ENCODE measurements around the gene STUB1. TPM values are rescaled to one million over a fixed set of nuclear protein-coding genes. Genes with fewer than 3 reads are reported as not detected.

STUB1 gene
- total and polyA plus RNA-seq, 4 donors, result 32.4 to 74.4 (median 50.2) TPM

DNA sequence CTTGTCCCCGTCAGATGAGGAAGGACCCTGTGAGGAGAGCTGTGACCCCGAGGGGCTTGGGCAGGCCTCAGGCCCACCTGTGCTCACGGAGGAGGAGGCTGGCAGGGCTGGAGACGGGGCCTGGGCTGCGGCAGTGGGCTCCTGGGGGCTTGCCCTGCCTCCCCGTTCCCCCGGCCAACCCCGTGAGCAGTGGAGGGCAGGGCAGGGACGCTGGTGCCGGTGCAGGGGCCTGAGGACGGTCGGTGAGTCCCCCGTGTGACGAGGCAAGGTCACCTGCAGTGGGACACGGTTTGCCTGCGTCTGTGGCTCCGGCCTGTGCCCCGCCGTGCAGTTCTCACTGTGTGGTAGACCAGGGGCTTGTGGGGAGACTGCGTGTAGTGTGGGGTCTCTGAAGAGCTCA is 20.6 kb upstream of the STUB1 start:
- Histone ChIP-seq H3K4me3 (ENCODE audit: low read depth in 1 of 3, low read length in 3 of 3) (no peak overlapping the region), H3K9ac (ENCODE audit: low read depth in 1 of 2, low read length in 2 of 2) (no peak overlapping the region), H3K9me3 (ENCODE audit: control insufficient read depth in 4 of 4, low read length in 3 of 4) (no peaks in the 10 kb centered on the region), H3K36me3 (ENCODE audit: control insufficient read depth in 4 of 4, insufficient read depth in 3 of 4, low read depth in 1 of 4, low read length in 3 of 4) (peaks cover 0 to 6% (median 1%) of the 10 kb centered on the region in 4 donors), H3K27ac (ENCODE audit: low read depth in 1 of 2, low read length in 2 of 2) (no peak overlapping the region), H3K27me3 (ENCODE audit: control insufficient read depth in 4 of 4, insufficient read depth in 4 of 4, low read length in 3 of 4) (no peaks in the 10 kb centered on the region), H3K4me1 (ENCODE audit: control insufficient read depth in 4 of 4, insufficient read depth in 4 of 4, low read length in 3 of 4) (peaks cover 10 to 22% (median 15%) of the 10 kb centered on the region in 4 donors)
- TF ChIP-seq RXRA (IDR thresholded peaks at IDR 0.05), result no peak
- no peak for TF ChIP-seq EGR1 (IDR thresholded peaks at IDR 0.05; ENCODE audit: low read depth in 2 of 2)
- TF ChIP-seq, protein P1, sequence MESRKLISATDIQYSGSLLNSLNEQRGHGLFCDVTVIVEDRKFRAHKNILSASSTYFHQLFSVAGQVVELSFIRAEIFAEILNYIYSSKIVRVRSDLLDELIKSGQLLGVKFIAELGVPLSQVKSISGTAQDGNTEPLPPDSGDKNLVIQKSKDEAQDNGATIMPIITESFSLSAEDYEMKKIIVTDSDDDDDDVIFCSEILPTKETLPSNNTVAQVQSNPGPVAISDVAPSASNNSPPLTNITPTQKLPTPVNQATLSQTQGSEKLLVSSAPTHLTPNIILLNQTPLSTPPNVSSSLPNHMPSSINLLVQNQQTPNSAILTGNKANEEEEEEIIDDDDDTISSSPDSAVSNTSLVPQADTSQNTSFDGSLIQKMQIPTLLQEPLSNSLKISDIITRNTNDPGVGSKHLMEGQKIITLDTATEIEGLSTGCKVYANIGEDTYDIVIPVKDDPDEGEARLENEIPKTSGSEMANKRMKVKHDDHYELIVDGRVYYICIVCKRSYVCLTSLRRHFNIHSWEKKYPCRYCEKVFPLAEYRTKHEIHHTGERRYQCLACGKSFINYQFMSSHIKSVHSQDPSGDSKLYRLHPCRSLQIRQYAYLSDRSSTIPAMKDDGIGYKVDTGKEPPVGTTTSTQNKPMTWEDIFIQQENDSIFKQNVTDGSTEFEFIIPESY (IDR thresholded peaks at IDR 0.05), result no peak
- TF ChIP-seq, protein P2, sequence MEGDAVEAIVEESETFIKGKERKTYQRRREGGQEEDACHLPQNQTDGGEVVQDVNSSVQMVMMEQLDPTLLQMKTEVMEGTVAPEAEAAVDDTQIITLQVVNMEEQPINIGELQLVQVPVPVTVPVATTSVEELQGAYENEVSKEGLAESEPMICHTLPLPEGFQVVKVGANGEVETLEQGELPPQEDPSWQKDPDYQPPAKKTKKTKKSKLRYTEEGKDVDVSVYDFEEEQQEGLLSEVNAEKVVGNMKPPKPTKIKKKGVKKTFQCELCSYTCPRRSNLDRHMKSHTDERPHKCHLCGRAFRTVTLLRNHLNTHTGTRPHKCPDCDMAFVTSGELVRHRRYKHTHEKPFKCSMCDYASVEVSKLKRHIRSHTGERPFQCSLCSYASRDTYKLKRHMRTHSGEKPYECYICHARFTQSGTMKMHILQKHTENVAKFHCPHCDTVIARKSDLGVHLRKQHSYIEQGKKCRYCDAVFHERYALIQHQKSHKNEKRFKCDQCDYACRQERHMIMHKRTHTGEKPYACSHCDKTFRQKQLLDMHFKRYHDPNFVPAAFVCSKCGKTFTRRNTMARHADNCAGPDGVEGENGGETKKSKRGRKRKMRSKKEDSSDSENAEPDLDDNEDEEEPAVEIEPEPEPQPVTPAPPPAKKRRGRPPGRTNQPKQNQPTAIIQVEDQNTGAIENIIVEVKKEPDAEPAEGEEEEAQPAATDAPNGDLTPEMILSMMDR (IDR thresholded peaks at IDR 0.05; ENCODE audit: low read depth, low read length, missing input control), result no peak
- no peak for TF ChIP-seq FOXA2 (IDR thresholded peaks at IDR 0.05)
- no peak for TF ChIP-seq NR2F2 (IDR thresholded peaks at IDR 0.05)
- TF ChIP-seq FOXA1 (IDR thresholded peaks at IDR 0.05), result no peak
- TF ChIP-seq, protein P3, sequence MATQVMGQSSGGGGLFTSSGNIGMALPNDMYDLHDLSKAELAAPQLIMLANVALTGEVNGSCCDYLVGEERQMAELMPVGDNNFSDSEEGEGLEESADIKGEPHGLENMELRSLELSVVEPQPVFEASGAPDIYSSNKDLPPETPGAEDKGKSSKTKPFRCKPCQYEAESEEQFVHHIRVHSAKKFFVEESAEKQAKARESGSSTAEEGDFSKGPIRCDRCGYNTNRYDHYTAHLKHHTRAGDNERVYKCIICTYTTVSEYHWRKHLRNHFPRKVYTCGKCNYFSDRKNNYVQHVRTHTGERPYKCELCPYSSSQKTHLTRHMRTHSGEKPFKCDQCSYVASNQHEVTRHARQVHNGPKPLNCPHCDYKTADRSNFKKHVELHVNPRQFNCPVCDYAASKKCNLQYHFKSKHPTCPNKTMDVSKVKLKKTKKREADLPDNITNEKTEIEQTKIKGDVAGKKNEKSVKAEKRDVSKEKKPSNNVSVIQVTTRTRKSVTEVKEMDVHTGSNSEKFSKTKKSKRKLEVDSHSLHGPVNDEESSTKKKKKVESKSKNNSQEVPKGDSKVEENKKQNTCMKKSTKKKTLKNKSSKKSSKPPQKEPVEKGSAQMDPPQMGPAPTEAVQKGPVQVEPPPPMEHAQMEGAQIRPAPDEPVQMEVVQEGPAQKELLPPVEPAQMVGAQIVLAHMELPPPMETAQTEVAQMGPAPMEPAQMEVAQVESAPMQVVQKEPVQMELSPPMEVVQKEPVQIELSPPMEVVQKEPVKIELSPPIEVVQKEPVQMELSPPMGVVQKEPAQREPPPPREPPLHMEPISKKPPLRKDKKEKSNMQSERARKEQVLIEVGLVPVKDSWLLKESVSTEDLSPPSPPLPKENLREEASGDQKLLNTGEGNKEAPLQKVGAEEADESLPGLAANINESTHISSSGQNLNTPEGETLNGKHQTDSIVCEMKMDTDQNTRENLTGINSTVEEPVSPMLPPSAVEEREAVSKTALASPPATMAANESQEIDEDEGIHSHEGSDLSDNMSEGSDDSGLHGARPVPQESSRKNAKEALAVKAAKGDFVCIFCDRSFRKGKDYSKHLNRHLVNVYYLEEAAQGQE (IDR thresholded peaks at IDR 0.05), result no peak
- TF ChIP-seq SP1 (IDR thresholded peaks at IDR 0.05), result no peak
- TF ChIP-seq, protein P4, sequence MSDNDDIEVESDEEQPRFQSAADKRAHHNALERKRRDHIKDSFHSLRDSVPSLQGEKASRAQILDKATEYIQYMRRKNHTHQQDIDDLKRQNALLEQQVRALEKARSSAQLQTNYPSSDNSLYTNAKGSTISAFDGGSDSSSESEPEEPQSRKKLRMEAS (IDR thresholded peaks at IDR 0.05), result no peak
- no peak for TF ChIP-seq RAD21 (IDR thresholded peaks at IDR 0.05)
- TF ChIP-seq GABPA (IDR thresholded peaks at IDR 0.05 in 1 of 2, conservative IDR thresholded peaks at IDR 0.05 in 1 of 2), result no peak
- TF ChIP-seq JUND (IDR thresholded peaks at IDR 0.05), result no peak
- no peak for TF ChIP-seq HNF4A (conservative IDR thresholded peaks at IDR 0.05)
- no peak for DNase-seq (ENCODE audit: low spot score)
- 92% methylated on average over 20 of the region's 20 CpGs for WGBS

DNA sequence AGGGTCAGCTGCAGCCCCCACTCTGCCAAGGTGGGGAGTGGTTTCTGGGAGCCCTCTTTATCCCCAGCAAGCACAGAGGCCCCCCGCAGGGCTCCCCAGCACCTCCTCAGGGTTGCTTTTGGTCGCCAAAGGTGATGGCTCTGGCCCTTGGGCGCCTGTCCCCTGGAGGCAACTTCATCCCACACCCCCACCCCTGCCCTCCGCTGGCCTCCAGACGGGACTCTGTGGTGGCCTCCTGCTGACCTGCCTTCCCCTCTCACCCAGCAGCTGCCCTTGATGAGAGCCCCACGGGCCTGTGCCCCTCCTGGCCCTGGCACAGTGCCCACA is 20.1 kb upstream of the STUB1 start:
- peaks cover 10 to 22% (median 15%) of the 10 kb centered on the region in 4 donors for H3K4me1 ChIP-seq (ENCODE audit: control insufficient read depth in 4 of 4, insufficient read depth in 4 of 4, low read length in 3 of 4)
- peaks cover 0 to 6% (median 1%) of the 10 kb centered on the region in 4 donors for H3K36me3 ChIP-seq (ENCODE audit: control insufficient read depth in 4 of 4, insufficient read depth in 3 of 4, low read depth in 1 of 4, low read length in 3 of 4)
- 67% methylated on average over 6 of the region's 6 CpGs for WGBS
- H3K4me3 ChIP-seq (ENCODE audit: low read depth in 1 of 3, low read length in 3 of 3), result no peak overlapping the region
- no peak for DNase-seq (ENCODE audit: low spot score)
- no peaks in the 10 kb centered on the region for H3K9me3 ChIP-seq (ENCODE audit: control insufficient read depth in 4 of 4, low read length in 3 of 4)
- H3K27ac ChIP-seq (ENCODE audit: low read depth in 1 of 2, low read length in 2 of 2), result peak overlapping the region in 1 of 2 donors; percentile 50
- no peaks in the 10 kb centered on the region for H3K27me3 ChIP-seq (ENCODE audit: control insufficient read depth in 4 of 4, insufficient read depth in 4 of 4, low read length in 3 of 4)
- no peak overlapping the region for H3K9ac ChIP-seq (ENCODE audit: low read depth in 1 of 2, low read length in 2 of 2)
- TF ChIP-seq YY1 (IDR thresholded peaks at IDR 0.05) (no peak), HNF4G (IDR thresholded peaks at IDR 0.05) (no peak), FOXA2 (IDR thresholded peaks at IDR 0.05) (no peak), RXRA (IDR thresholded peaks at IDR 0.05) (no peak)
- TF ChIP-seq, protein P4 (IDR thresholded peaks at IDR 0.05), result no peak
- TF ChIP-seq, protein P5, sequence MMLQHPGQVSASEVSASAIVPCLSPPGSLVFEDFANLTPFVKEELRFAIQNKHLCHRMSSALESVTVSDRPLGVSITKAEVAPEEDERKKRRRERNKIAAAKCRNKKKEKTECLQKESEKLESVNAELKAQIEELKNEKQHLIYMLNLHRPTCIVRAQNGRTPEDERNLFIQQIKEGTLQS (IDR thresholded peaks at IDR 0.05), result no peak

Measured in liver (tissue), 9 donors.